Stimulated activated CD8-positive, alpha-beta memory T cell treated with anti-CD3 and anti-CD28 coated beads, Interleukin-4, amount 100 ng/mL, for 4 hours (primary cell): Measurements from ENCODE around the gene GRM8.

Experiments used
- DNase-seq, 2 donors: peaks; one replicate each; pipeline ENCODE4 v3.0.0-alpha.2; 2020; ENCODE audit warnings: low read depth in 2 of 2, low spot score in 1 of 2

The GRM8 gene

DNA sequence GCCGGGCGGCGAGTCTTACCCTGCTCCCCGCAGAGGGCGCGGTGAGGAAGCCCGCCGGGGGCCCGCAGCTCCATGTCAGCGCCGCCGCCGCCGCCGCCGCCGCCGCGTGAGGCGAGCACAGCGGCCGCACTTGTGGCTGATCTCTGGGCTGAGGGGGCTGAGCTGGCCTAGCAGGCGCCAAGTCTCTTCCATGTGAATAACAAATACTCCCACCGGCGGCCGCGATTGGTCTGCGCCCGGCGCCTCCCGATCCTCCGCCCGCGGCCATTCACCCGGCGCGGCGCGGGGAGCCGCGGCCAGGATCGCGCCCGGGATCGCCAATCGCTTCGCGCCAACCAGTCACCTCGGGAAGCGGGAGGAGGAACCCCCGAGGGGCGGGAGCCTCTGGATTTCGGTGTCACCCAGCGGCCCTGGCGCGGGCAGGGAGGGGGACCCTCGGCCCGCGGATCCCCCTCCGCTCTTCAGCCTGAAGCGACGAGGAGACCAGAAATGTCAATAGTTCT is at the start of gene GRM8:
Gene GRM8, minus strand, starts transcription at position 164 of the 503 bp plus-strand sequence.
- no peak for DNase-seq

DNA sequence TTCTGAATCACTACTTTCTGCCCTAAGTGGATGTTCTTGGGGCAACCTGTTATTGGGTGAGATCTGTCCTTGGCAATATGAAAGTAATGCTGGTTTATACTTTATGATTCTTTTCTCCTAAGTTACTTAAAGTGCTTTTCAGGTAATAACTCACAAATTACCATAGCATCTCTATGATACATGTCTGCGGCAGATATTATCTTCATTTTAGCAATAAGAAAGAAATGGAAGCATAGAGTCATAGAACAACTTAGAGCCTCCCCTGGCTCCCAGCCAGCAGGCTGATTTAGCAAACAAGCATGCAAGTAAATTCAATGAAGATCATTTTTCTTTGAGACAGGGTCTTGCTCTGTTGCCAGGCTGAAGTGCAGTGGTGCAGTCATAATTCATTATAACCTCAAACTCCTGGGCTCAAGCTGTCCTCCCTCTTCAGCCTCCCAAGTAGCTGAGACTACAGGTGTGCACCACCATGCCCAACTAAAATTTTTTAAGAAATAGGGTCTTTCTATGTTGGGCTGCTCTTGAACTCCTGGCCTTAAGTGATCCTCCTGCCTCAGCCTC is 38.1 kb upstream of the GRM8 start:
- DNase-seq = no peak

DNA sequence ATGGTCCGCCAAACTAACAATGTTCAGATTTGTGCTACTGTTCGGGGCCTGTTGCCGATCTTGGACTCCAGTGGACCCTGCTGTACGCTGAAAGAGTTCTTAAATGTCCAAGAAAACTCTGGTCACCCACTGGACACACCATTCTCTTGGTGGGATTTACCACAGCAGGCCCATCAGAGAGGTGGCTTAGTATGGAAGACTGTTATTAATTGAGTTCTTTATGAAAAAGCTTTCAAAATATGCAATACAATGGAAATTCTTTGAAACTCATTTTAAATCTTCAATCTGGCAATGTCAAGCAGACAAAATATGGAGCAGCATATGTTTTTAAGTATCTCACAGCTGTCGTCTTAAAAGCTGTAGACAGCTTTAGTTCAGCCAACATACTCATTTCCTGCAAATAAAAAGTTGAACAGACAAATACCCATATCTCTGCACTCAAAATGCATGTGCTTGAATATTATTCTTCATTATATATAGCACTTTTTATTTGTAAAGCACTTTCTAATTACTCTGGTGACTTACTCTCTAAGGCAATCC is 37.4 kb upstream of the GRM8 start:
- DNase-seq = no peak

DNA sequence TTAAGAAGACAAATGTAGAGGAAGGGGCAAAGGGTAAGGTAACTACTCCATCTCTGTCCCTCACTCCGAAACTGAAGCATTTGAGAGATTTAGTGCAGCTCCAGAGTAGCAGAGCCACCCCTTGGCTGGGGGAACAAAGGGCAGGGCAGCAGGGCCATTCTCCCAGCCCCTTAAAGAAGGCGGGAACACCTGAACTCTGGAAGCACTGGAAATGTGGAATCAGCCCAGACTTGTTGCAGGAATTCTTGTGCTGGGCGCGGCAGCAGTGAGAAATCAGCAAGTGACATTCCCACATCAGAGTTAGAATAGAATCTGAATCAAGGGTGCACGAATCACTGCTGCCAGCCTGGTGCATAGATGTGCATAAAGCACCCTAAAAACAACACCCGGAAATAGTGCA is 34.4 kb upstream of the GRM8 start:
- no peak for DNase-seq

DNA sequence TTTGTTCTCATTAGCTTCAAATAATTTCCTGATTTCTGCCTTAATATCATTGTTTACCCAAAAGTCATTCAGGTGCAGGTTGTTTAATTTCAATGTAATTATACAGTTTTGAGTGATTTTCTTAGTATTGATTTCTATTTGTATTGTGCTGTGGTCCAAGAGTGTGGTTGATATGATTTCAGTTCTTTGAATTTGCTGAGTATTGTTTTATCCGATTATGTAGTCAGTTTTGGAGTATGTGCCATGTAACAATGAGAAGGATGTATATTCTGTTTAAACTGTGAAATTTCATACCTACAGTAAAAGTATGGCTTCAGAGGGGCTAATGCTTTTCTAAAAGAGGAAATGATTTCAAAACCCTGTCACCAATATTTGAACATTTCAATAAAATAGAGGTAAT is 17.4 kb upstream of the GRM8 start:
- no peak for DNase-seq

DNA sequence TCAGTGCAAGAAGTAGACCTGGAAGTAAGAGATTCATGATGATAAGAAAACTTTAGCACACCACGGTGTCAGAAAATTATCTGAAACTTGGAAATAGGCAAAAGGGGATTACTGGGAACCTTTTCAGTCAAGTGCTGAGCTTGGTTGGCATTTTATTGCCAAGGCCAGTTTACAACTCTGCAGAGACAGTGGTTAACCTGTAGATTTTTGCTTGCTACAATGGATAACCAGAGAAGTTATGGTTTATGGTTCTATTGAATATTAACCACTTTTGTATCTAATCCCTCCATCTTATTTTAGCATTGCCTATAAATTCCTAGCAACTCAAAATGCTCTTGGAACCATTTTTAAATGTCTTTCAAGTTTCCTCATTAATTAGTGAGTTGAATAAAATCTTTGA is 13.3 kb upstream of the GRM8 start:
- DNase-seq = no peak

DNA sequence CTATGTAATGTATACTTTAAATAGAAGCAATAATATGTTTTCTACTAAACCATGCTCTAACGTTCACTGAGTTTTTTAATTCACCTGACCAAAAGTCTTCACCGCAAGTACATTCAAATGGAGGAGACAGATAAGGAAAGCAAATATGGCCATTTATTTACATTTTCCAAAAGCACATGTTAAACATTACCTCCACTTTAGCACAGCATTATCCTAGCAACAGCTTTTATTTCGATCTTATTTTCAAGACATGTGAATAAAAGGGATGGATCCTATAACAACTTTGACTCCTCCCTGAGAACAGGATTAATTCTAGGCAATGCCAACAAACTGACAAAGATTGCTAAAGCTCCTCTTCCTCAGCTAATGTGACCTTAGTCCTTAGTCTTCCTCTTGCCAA is 11.5 kb upstream of the GRM8 start:
- DNase-seq = no peak

DNA sequence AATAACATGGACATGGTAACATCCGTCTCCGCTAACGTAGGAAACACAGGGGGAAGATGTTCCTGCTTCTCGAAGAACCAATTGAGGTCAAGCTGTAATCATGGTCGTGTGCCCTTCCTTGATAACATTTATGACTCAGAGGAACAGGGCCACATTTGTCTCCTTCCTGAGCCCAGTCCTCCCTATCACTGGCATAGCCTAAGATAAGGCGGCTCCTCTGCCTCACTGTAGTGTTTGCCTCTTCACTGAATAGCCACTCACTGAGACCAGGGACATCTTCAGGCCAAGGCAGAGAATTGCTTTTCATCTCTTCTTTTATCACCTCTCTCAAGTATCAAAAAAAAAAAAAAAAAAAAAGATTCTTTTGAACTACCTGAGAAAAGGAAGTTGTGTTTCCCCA is 5.4 kb upstream of the GRM8 start:
- no peak for DNase-seq

DNA sequence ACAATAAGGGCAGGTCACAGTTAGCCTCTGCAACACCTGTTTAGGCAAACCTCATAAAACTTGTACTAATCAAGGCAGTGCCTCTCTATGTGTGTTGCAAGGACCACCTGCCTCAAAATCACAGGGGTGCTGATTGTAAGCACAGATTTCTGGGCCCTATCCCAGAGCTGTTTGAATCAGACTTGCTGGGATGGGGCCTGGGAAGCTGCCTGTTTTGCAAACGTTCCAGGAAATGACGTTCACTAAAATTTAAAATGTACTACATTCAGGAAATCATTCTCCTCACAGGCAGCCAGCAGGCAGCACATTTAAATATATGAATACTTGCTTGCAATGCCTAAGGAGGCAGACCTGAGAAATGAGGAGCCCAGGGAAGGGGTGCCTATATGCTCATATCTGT is 4.3 kb upstream of the GRM8 start:
- DNase-seq = no peak

DNA sequence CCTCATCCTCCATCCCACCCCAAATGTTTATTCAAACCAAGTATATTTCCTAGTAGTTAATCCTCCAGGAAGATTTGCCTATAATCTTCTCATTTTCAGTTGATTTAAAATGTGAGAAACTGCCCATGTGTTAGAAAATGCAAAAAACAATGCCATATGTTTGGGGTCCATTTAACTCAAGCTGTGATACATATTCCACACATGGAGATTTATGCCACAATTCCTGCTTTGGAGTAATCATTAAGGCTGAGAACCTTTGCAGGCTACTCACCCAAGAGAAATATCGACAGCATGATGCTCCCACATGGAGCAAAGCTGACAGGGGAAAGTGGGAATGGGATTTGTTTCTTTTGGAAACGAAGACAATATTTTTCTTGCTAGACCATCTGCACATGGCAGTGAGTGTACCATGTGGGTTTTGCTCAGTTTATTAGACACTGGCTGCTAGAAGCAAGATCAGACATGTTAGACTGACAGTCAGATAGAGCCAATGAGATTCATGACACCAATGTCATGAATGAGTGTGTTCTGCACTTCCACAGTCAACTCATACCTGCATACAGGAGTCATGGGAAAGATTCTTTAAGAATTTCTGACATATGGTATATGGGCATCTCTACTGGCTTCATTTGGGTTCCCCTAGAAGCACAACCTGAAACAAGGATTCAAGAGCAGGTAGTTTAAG is 3.4 kb upstream of the GRM8 start:
- DNase-seq = no peak

DNA sequence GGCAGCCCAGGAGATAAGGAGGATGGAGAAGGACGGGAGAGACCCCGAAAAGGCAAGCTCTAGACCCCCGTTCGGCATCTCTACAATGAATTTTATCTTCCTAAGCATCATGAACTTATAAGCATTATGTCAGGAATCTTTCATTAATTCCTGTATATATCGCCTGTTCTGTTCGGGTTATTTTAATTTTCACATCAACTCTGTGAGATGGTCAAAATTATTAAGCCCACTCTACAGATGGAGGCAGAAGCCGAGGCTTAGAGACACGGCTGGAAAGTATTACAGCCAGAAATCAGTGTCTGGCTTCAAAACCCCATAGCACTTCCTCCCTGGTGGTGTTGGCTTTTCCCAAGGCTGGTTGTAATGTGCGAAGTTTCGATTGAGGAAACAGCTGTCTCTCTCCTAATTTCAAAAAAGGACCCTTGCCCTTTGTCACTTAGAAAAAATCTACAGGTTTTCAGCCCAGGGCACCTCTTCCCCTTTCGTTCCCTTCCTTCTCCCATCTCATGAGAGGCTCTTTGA is 1.5 kb upstream of the GRM8 start:
- DNase-seq = no peak

DNA sequence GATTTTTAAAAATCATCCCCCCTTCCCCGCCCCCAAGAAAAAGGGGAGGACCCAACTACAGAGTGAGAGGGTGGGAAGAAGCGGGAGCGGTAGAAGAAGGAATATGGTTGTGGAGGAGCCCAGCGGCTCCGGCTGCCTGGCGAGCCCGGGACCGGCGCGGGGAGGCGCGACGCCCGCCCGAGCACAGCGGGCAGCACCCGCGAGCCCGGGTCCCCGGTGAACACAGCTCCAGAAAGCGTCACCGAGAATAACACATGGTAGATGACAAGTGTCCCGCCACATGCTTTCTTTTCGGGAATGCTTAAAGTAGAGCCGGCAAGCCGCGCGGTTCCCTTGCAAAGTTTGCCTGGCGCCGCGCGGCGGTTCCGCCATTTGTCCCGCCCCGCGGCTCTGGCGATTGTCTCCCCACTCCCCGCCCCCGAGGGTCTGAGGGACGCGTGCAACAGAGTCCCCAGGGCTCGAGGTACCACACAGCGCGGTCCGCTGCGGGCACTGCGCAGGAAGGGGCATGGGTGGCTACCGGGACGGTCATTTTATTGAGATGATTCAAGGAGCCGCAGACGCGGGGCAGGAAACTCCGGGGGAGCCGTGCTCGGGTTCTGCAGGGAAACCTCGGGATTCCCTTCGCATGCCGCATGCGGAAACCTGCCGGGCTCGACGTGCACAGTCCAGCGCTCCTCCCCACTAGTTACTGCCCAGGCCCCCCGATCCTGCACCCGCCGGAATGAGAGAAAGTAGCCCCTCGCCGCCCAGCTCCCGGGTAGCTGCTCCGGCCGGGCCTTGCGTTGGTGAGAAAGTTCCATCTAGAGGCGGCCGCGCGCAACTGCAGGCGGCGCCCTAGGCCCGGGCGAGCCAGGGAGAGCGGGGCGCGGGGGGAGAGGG is 781 bp upstream of the GRM8 start:
- DNase-seq = no peak

DNA sequence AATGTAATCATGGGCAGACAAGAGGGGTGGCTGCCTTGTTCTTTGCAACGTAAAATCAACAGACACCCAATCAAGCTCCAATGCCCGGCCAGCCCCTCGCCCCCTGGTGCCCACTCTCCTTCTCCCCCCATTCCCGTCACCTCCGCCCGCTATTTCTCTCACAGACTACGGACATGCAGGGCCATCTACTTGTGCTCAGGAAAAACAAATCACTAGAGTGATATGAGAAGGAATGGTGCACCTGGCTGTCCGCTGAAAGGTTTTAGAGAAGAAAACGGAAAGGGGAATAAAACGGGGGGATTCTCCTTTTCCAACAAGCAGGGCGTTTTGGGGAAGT is 396 bp downstream of the GRM8 start:
- DNase-seq = no peak

DNA sequence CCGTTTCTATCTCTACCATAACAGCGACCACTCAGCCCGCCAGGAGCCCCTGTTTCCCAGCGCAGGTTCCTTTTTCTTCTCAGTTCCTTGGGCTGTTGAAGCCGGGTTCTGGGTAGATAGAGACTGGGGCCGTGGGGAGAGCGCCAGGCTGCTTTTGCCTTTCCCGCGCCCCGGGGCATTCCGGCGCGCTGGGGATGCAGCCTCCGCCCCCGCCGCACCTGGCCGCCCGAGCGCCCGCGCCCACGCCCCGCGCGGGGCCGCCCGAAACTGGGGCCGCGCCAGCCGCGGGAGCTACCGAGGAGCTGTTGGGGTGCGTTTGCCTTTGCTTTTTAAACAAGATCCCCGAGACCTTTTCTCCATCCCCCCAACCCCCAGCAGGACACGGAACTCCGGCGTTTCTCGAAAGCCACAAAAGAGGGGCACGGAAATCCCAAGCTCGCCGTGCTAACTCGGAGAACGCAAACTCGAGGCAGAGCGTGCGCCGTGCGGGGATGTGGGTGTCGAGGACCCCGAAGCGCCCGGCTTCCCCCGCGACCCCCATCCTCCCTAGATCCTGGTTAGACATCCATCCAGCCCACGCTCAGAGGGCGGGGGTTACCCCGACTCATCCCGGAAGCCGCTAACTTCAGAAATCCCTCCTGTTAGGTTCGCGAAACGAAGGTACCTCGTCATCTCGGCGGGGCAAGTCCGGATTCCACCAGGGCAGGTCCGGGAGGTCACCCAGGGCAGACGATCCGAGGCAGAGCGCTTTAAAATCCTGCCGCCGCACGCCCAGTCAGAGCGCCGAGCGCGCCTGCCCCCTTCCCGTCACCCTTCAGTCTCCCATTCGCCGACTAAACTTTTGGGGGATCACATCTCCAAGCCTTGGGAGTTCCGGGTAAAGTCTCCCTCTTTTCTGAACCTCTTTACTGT is 1.0 kb downstream of the GRM8 start:
- no peak for DNase-seq

DNA sequence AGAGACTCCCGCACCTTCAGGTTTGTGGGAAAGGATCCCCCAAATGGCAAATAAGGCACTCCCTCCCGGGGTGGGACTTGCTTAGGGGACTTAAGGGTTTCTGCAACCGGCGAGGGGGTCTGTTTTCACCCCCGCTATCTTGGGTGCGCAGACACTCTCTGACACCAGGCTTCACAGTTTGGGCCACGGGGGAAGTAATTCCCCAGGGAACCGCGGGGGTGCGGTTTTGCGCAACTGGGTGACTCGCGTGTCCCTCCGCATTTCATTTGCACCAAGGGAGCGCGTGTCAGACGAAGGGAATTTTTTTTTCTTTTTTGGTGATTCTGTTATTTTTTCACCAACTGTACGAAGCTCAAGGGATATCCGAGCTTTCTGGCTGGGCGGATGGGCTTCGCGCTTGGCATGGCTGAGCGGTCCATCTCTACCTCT is 1.7 kb downstream of the GRM8 start:
- no peak for DNase-seq

DNA sequence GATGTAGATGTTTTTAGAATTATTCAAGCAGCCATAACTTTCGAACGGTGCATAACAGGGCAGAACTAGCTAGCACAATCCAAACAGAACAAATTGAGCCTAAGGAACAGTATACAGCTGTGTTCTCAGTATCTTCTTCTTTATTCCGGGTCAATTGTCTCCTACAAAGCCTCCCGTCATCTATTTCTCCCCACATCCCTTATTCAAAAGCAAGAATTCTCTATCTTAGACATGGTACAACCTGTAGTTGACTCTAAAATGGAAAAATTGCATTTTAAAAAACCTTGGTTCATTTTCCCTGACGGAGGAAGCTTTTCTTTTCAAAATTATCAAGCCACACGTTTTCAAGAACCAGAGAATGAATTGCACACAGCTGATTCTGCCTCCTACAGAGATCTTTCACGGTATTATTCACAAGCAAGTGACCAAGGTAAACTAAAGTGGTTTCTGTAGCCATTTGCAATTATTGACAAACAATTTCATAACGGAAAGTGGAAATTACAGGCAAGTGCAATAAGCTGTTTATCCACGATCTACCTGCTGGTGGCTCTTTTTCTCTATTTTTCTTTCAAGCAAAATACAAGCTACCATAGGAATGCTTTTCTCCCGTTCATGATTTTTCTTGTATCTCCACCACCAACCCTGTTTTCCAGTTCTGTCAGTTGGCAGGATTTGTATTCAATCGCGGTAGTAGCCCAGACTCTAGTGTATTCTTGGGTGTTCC is 2.3 kb downstream of the GRM8 start:
- DNase-seq = no peak

DNA sequence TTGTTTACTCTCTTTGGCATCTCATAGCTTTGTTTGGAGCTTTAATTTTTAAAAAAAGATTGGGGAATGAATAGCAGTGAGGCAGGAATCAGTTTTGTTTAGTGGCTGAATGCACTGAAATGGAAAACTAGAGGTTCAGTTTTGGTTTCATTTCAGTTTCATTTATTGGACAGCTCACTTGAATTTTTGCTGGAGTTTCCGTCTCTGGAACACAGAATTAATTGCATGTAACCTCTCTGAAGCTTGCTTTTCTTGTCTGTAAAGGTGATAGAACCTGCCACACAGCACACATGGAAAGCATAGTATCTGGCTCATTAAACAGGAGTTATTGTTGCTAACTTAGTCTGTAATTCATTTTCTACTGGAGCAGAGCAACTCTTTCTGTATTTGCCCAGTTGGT is 7.1 kb downstream of the GRM8 start:
- DNase-seq = no peak

DNA sequence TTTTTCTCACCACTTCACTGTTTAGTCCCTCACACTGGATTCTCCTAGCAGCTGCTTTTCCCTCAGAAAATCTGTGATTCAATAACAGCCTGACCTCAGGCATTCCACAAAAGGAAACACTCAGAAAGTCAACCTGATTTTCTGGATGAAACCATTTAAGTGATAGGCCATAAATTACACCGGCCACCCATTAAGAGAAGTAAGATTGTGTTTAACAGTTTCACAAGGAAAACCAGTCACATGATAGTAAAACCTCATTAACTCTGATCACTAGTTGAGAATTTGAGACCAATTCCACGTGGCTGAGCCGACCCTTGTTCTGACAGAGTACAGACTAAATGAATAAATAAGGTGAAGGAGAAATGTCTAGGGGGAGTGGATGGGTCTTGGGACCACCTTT is 7.7 kb downstream of the GRM8 start:
- no peak for DNase-seq

DNA sequence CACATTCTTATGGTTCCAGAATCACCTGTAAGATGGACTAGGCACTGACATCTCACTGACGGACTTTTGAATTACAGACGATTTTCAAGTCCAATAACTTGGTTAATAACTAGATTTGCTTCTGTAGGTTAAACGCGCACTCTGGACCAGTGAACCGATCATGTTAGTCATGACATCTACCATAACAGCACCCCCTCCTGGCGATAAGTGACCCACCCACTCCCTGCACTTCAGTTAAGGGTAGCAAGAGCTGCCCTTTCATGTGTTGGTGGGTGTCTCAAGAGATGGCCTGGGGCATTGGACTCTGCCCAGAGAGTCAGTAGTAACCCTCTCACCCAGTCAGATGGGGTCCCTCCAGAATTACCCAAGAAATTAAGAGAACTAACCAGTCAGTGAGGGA is 12.9 kb downstream of the GRM8 start:
- no peak for DNase-seq

DNA sequence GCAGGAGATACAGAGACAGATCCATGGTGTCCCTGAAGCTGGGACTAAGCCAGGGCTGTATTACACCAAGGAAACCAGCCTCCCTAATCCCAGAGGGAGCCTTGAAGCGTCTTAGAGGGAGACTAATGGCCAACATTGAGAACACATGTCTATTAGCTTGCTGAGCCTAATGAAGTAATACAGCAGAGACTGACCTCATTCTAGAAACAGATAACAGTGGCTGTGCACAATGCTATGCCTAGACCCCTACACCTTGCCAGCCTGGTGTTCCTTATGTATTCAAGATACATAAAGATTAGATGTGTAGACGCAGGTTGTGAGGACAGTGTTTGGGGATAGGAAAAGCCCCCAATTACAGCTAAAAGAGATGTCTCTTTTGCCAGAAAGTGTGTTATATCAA is 19.1 kb downstream of the GRM8 start:
- no peak for DNase-seq
